Measurements from ENCODE around the gene GNMT.
"Not testable (repeated sequence)": the region's sequence is repeated elsewhere in the genome, so short reads cannot be mapped to it uniquely, and the experiment has no call there.

GNMT gene

DNA sequence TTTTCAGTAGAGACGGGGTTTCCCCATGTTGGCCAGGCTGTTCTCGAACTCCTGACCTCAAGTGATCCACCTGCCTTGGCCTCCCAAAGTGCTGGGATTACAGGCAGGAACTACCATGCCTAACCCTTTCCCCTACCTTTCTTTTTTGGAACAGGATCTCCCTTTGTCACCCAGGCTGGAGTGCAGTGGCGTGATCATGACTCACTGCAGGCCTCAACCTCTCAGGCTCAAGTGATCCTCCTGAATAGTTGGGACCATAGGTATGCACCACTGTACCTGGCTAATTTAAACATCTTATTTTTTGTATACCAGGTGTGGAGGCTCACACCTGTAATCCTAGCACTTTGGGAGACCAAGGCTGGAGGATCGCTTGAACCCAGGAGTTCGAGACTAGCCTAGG, 19.2 kb upstream of the GNMT start:
- not testable (repeated sequence) for DNase-seq (ENCODE audit: low read depth in 2 of 2)

DNA sequence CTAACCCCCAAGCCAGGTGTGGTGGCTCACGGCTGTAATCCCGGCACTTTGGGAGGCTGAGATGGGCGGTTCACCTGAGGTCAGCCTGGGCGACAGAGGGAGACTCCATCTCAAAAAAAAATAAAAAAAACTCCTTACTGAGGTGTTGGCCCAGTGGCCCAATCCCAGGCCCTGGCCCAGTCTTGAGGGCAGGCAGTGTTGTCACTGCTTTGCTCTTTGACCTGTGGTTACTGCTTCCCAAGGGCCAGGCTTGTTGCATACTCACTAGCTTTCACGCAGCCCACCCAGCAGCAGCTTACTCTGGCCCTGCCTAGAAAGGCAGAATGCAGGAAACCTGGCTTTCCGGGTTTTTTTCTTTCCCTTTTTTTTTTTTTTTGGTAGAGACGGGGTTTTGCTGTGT, 18.1 kb upstream of the GNMT start:
- DNase-seq (ENCODE audit: low read depth in 2 of 2): no peak

DNA sequence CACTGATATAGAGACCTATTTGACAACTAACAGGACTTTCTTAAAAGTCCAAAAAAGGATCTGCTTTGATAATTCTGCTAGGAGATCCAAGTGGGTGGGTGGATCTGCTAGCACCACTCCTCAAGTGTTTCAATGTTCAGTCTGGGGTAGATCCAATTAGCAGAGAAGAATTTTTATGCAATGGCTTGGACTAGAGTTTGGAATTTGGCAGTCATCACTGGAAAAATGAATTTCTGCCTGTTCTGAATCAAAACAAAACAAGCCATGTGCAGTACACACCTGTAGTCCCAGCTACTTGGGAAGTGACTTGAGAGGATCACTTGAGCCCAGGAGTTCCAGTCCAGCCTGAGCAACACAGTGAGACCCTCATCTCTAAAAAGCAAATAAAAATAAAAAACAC, 12.6 kb upstream of the GNMT start:
- no peak for DNase-seq (ENCODE audit: low read depth in 2 of 2)

GRCh38 chr6:42952389-42952788, 8.2 kb upstream of the GNMT start:
- DNase-seq (ENCODE audit: low read depth in 2 of 2): no peak

- DNase-seq (ENCODE audit: low read depth in 2 of 2): not testable (repeated sequence)
Observed at GRCh38 chr6:42954405-42954804, 6.1 kb upstream of the GNMT start.

GRCh38 chr6:42958125-42958524, 2.4 kb upstream of the GNMT start:
- DNase-seq (ENCODE audit: low read depth in 2 of 2): no peak

- DNase-seq (ENCODE audit: low read depth in 2 of 2): no peak
Observed at GRCh38 chr6:42959917-42960242, 674 bp upstream of the GNMT start.

- no peak for DNase-seq (ENCODE audit: low read depth in 2 of 2)
Observed at GRCh38 chr6:42961020-42961470, 491 bp downstream of the GNMT start.

DNA sequence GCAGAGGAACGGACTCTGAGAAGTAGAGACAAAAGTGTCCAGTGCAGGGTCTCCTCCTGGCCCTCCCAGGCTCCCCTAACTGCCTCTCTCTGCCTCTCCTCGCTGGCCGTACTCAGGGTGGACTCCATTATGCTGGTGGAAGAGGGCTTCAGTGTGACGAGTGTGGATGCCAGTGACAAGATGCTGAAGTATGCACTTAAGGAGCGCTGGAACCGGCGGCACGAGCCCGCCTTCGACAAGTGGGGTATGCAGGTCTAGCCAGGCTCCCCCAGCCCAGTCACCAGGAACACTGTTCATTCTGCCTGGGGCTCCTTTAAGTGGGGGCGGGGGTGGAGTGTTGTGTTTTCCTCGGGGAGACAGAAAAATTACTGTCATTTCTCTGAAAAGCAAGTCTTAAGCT, 1.5 kb downstream of the GNMT start:
- no peak for DNase-seq (ENCODE audit: low read depth in 2 of 2)

DNA sequence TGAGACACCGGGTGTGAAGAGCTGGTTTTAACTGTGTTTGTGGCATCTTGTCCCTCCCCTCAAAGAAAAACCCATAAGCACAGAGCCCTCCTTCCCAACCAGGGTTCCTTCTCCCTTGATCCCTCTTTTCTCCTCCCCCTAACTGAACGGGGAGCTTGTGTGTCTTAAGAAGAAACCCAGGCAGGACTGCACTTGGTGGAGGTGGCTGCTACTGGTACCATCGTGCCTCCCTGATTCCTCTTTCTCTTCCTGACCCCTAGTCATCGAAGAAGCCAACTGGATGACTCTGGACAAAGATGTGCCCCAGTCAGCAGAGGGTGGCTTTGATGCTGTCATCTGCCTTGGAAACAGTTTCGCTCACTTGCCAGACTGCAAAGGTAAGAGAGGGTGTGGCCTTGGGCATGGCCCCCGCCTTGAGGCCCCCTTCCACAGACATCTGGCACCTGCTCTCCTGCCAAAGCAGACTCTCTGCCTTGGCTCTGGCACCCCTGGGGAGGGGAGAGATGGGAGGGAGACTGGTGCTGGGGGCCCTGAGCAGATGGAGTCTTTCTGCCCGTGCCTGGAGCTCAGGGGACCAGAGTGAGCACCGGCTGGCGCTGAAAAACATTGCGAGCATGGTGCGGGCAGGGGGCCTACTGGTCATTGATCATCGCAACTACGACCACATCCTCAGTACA, 2.1 kb downstream of the GNMT start:
- no peak for DNase-seq (ENCODE audit: low read depth in 2 of 2)

DNA sequence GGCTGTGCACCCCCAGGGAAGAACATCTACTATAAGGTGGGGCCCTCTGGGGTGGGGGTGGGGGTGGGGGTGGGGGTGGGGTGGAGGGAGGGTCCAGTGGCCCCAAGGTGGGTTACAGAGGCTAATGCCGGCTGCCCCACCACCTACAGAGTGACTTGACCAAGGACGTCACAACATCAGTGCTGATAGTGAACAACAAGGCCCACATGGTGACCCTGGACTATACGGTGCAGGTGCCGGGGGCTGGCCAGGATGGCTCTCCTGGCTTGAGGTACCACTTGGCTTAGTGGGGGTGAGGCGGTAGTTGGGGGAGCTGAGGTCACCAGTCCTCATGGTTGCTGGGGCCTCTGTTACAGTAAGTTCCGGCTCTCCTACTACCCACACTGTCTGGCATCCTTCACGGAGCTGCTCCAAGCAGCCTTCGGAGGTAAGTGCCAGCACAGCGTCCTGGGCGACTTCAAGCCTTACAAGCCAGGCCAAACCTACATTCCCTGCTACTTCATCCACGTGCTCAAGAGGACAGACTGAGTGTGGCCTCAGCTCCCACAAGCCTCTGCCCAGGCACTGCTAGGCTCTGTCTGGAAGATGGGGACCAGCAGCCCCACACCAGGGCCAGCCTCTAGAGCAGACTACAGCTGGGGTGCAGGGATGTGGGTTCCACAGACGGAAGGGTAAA, 2.8 kb downstream of the GNMT start:
- DNase-seq (ENCODE audit: low read depth in 2 of 2): no peak

DNA sequence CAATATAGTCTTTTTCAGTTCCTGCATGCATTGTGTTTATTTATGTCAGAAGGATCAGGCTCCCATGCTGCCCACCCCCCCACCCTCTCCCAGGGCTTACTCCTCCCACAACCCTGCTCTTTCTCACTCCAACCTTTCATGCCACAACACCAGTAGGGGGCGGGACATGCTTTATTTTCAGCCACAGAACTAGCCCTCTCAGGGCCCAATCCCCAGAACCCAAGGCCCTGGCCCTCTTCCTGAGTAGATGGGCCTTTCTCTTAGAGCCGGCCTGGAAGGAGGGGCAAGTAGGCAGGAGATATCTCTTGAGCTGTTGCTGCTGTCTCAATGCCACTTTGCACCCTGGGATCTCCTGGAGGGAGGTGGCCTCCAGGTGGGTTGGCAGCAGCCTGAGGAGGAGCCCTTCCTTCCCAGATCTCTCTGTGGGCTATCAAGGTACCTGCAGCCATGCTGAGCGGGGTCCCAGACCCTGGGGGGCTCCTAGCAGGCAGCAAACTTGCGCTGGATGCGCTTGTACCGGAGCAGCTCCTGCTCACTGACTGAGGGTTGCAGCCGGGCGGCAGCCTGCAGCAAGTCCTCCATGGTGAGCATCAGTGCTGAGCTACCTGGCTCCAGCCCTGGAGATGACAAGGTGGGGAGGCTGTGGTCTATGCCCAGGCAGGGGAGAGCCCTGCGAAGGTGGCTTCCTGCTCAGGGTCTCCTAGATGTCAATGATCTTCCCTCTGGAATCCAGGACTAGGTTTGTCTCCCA, 3.5 kb downstream of the GNMT start:
- DNase-seq (ENCODE audit: low read depth in 2 of 2): no peak

DNA sequence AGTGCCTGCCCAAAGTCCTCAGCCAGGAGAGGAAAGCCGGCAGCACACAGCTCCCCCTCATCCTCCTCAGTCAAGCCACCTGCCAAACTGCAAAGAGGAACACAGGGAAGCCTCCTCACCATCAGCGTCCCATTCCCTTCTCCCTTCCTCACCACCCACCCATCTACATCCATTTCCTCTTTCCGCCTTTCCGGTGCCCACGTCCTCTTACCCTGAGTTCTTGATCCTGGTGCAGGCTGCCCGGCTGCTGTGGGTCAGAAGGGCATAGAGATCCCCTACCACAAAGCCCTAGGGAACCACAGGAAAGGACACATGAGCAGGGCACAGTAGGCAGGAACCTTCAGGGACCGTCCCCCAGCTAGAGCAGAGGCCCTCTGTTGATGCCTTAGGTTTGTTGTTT, 6.0 kb downstream of the GNMT start:
- DNase-seq (ENCODE audit: low read depth in 2 of 2): no peak

DNA sequence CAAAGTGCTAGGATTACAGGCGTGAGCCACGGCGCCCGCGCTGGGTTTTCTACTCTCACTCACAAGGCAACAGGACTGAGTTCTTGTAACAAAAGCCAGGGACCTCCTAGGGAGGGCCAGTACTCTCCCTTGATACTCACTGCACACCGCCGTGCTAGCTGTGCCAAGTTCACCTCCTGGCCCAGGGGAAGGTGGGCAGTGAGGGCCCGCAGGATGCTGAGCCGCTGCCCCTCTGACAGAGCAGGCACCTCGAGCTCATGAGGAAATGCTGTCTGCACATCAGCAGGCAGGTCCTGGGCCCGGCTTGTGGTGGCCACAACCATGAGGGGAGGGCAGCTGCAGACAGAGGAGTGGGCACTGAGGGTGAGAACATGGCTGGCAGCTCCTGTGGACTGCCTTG, 6.7 kb downstream of the GNMT start:
- DNase-seq (ENCODE audit: low read depth in 2 of 2): no peak

GRCh38 chr6:42968126-42968701, 7.7 kb downstream of the GNMT start:
- DNase-seq (ENCODE audit: low read depth in 2 of 2): no peak

DNA sequence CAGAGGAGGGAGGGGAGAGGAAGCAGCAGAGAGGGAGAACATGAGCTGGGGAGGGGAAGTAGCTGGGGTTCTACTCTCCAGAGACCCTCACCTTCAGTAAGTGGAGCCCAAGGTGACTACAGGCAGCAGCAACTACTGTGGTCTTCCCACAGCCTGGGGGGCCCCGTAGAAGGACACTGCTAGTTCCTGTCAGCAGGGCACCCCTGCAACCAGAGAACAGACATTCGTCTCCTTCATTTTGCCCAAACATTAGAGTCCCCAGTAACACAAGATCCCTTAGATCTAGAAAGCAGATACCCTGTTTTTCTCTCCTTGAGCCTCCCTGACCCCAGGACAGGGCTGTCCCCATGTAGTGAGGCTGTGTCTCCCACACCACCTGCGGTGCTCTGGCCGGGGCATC, 8.2 kb downstream of the GNMT start:
- DNase-seq (ENCODE audit: low read depth in 2 of 2): no peak

- DNase-seq (ENCODE audit: low read depth in 2 of 2): no peak
Observed at GRCh38 chr6:42969431-42969830, 8.9 kb downstream of the GNMT start.

- DNase-seq (ENCODE audit: low read depth in 2 of 2): no peak
Observed at GRCh38 chr6:42969934-42970333, 9.4 kb downstream of the GNMT start.

GRCh38 chr6:42970871-42971612, 10.5 kb downstream of the GNMT start:
- DNase-seq (ENCODE audit: low read depth in 2 of 2): no peak

GRCh38 chr6:42971746-42972327, 11.3 kb downstream of the GNMT start:
- no peak for DNase-seq (ENCODE audit: low read depth in 2 of 2)

- DNase-seq (ENCODE audit: low read depth in 2 of 2): no peak
Observed at GRCh38 chr6:42973926-42974325, 13.4 kb downstream of the GNMT start.
